ENCODE results near the gene TAOK3.

DNA sequence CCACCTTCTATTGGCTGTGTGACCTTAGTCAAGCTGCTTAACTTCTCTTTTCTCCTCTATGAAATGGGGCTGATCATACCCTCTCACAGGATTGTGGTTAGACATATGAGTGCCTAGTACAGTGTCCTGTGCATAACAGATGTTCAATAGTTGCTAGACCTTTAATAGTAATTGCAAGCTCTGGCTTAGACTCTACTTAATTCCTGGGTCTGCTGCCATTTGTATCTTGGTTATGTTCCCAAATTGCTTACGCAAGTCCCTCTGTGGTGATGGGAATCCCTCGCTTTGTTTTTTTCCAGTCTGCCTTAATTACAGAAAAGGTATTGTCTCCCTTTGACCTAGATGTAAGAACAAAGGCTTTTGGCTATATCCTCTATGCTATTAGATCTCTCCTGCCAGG is 18.7 kb upstream of the TAOK3 start:
- no peak for TF ChIP-seq E2F4 (IDR thresholded peaks at IDR 0.05; ENCODE audit: low read depth, low read length)
- TF ChIP-seq NFIC (IDR thresholded peaks at IDR 0.05; ENCODE audit: low read depth, low read length) = no peak
- TF ChIP-seq PBX3 (IDR thresholded peaks at IDR 0.05; ENCODE audit: insufficient replicate concordance, low read depth, low read length) = no peak
- TF ChIP-seq MAX (IDR thresholded peaks at IDR 0.05; ENCODE audit: low read depth, low read length) = no peak
- TF ChIP-seq TCF7 (IDR thresholded peaks at IDR 0.05; ENCODE audit: borderline replicate concordance) = no peak
- no peak for TF ChIP-seq EZH2 (IDR thresholded peaks at IDR 0.05; ENCODE audit: borderline replicate concordance, control insufficient read depth, low read depth, low read length)
- no peak for TF ChIP-seq SP1 (IDR thresholded peaks at IDR 0.05; ENCODE audit: low read depth, low read length)
- no peak for TF ChIP-seq RELA (IDR thresholded peaks at IDR 0.05; ENCODE audit: borderline replicate concordance, partially characterized antibody)
- no peak for TF ChIP-seq POLR2AphosphoS5 (IDR thresholded peaks at IDR 0.05; ENCODE audit: low read length)
